A549 (cell line): ENCODE measurements around the gene TMPO. TPM values are rescaled to one million over a fixed set of nuclear protein-coding genes. Genes with fewer than 3 reads are reported as not detected.

Source experiments
- ATAC-seq, 2 experiments: fragments of 200-7000 bp in 1 of 2; fragments of >200 bp in 1 of 2; cut with Nextera tagmentation in 1 of 2; cut with Tn5 transposase in 1 of 2; 3 replicates each; pipeline versions ENCODE4 v1.8.0 to v1.9.1; 2018 to 2020; ENCODE audit warnings: mild to moderate bottlenecking in 1 of 2, moderate library complexity in 1 of 2
- CTCF ChIA-PET: fragments of 300-600 bp; sonication (Branson Sonifier 250); formaldehyde crosslinking; extraction: SDS; loops from one replicate; lab custom pipeline; 2021; ENCODE audit warnings: antibody characterized with exemption, inconsistent platforms; lab: Yijun Ruan, JAX
- POLR2A ChIA-PET: fragments of 350-600 bp; formaldehyde crosslinking; extraction: SDS; loops from one replicate; lab custom pipeline; 2021; ENCODE audit warnings: antibody characterized with exemption, inconsistent platforms; lab: Yijun Ruan, JAX
- DNase-seq, 2 experiments: peaks; one replicate each; pipeline versions ENCODE4 v3.0.0 to v3.0.0-alpha.2; 2011 to 2016; ENCODE audit warnings: low read depth in 1 of 2, low spot score in 1 of 2
- FAIRE-seq: peaks from 2 replicates; lab custom pipeline; 2011; peaks lifted over from hg19 to GRCh38; lab: Jason Lieb, UNC
- H3K27ac ChIP-seq, 2 experiments: fragments of >200 bp; sonication (Bioruptor Twin); formaldehyde crosslinking; 3 replicates each; pipeline ENCODE4 v1.5.1; 2016 to 2017
- H3K4me1 ChIP-seq: fragments of >200 bp; sonication (Bioruptor Twin); formaldehyde crosslinking; 3 replicates; pipeline ENCODE4 v1.6.1; 2016
- H3K4me2 ChIP-seq: fragments of >200 bp; sonication (Bioruptor Twin); formaldehyde crosslinking; 3 replicates; pipeline ENCODE4 v1.6.1; 2016
- H3K4me3 ChIP-seq: fragments of >200 bp; sonication (Bioruptor Twin); formaldehyde crosslinking; 3 replicates; pipeline ENCODE4 v1.5.1; 2016
- H3K9me3 ChIP-seq: fragments of >200 bp; sonication (Bioruptor Twin); formaldehyde crosslinking; 3 replicates; pipeline ENCODE4 v1.6.1; 2016
- BCL3 ChIP-seq: fragments of >200 bp; sonication (Bioruptor Twin); formaldehyde crosslinking; IDR thresholded peaks from 3 replicates; pipeline ENCODE4 v1.6.1; 2016
- BHLHE40 ChIP-seq: IDR thresholded peaks from 2 replicates; pipeline ENCODE4 v1.6.1; 2012; ENCODE audit warnings: low read depth, low read length, inconsistent platforms
- CBX2 ChIP-seq: fragments of 200-600 bp; sonication (generic); IDR thresholded peaks from 2 replicates; pipeline ENCODE4 v1.6.1; 2016; ENCODE audit warnings: low read depth, mild to moderate bottlenecking, borderline replicate concordance
- CBX8 ChIP-seq: fragments of 200-600 bp; sonication (generic); IDR thresholded peaks from 2 replicates; pipeline ENCODE4 v1.6.1; 2016
- CHD2 ChIP-seq: fragments of 150-350 bp; IDR thresholded peaks from 2 replicates; pipeline ENCODE4 v1.6.1; 2014; ENCODE audit warnings: low read length; ENCODE audit not compliant: partially characterized antibody
- CTCF ChIP-seq: fragments of >200 bp; sonication (Bioruptor Twin); formaldehyde crosslinking; IDR thresholded peaks from 3 replicates; pipeline ENCODE4 v1.5.1; 2016
- EHF ChIP-seq: fragments of 250-450 bp; sonication (Bioruptor Pico); IDR thresholded peaks from 2 replicates; pipeline ENCODE4 v1.5.0; 2020; ENCODE audit warnings: mild to moderate bottlenecking
- EP300 ChIP-seq, 2 experiments: fragments of >200 bp; sonication (Bioruptor Twin); formaldehyde crosslinking; IDR thresholded peaks; 2 replicates in 1 of 2; 3 replicates in 1 of 2; pipeline ENCODE4 v1.6.1; 2016 to 2017
- FOSB ChIP-seq: fragments of 250-450 bp; sonication (Bioruptor Pico); IDR thresholded peaks from 2 replicates; pipeline ENCODE4 v1.5.0; 2020; ENCODE audit warnings: mild to moderate bottlenecking, moderate library complexity
- FOSL2 ChIP-seq, 2 experiments: fragments of 450-650 bp in 1 of 2; fragments of >200 bp in 1 of 2; sonication (Bioruptor Twin) in 1 of 2; formaldehyde crosslinking; IDR thresholded peaks; 2 replicates each; pipeline versions ENCODE4 v1.5.0 to v1.6.1; 2016 to 2020; ENCODE audit warnings: mild to moderate bottlenecking in 1 of 2, moderate library complexity in 1 of 2
- HOXA7 ChIP-seq: fragments of 250-450 bp; sonication (Bioruptor Pico); IDR thresholded peaks from 2 replicates; pipeline ENCODE4 v1.5.0; 2020; ENCODE audit warnings: mild to moderate bottlenecking, moderate library complexity
- MAFK ChIP-seq: fragments of 450-650 bp; IDR thresholded peaks from 2 replicates; pipeline ENCODE4 v1.6.1; 2014; ENCODE audit not compliant: partially characterized antibody
- MAX ChIP-seq: IDR thresholded peaks from 2 replicates; pipeline ENCODE4 v1.6.1; 2012
- MAZ ChIP-seq: fragments of 150-350 bp; IDR thresholded peaks from 2 replicates; pipeline ENCODE4 v1.6.1; 2014; ENCODE audit warnings: antibody characterized with exemption, low read depth, low read length, borderline replicate concordance
- NFE2L2 ChIP-seq: fragments of 150-350 bp; conservative IDR thresholded peaks from 2 replicates; pipeline ENCODE4 v1.6.1; 2014; ENCODE audit warnings: low read length
- NPAS2 ChIP-seq: fragments of 250-450 bp; sonication (Bioruptor Pico); IDR thresholded peaks from 2 replicates; pipeline ENCODE4 v1.8.0; 2022; ENCODE audit warnings: mild to moderate bottlenecking, moderate library complexity, borderline replicate concordance
- PHF8 ChIP-seq: fragments of 200-600 bp; sonication (generic); IDR thresholded peaks from 2 replicates; pipeline ENCODE4 v1.6.1; 2016; ENCODE audit warnings: low read depth, mild to moderate bottlenecking, antibody characterized with exemption, moderate library complexity, borderline replicate concordance
- POLR2AphosphoS2 ChIP-seq: conservative IDR thresholded peaks from 2 replicates; pipeline ENCODE4 v1.6.1; 2012; ENCODE audit warnings: low read length, improper control_type of control experiment, inconsistent platforms
- RAD21 ChIP-seq, 2 experiments: fragments of >200 bp in 1 of 2; sonication (Bioruptor Twin) in 1 of 2; formaldehyde crosslinking in 1 of 2; IDR thresholded peaks in 1 of 2; conservative IDR thresholded peaks in 1 of 2; 2 replicates in 1 of 2; 3 replicates in 1 of 2; pipeline ENCODE4 v1.6.1; 2012 to 2018; ENCODE audit warnings: inconsistent platforms in 1 of 2
- RCOR1 ChIP-seq: fragments of 150-350 bp; IDR thresholded peaks from 2 replicates; pipeline ENCODE4 v1.6.1; 2014; ENCODE audit warnings: antibody characterized with exemption, low read length, low read depth
- RFX5 ChIP-seq: fragments of 450-650 bp; IDR thresholded peaks from 2 replicates; pipeline ENCODE4 v1.7.1; 2014; ENCODE audit warnings: antibody characterized with exemption, mild to moderate bottlenecking, moderate library complexity
- RNF2 ChIP-seq: fragments of 200-600 bp; sonication (generic); IDR thresholded peaks from 2 replicates; pipeline ENCODE4 v1.6.1; 2016; ENCODE audit warnings: low read depth, mild to moderate bottlenecking, antibody characterized with exemption, moderate library complexity, borderline replicate concordance
- SMC3 ChIP-seq: fragments of >200 bp; sonication (Bioruptor Twin); formaldehyde crosslinking; IDR thresholded peaks from 3 replicates; pipeline ENCODE4 v1.6.1; 2018; ENCODE audit warnings: inconsistent platforms
- SREBF2 ChIP-seq: fragments of 450-650 bp; IDR thresholded peaks from 2 replicates; pipeline ENCODE4 v1.6.1; 2014; ENCODE audit warnings: mild to moderate bottlenecking, moderate library complexity
- TFCP2L1 ChIP-seq: fragments of 250-450 bp; sonication (Bioruptor Pico); IDR thresholded peaks from 2 replicates; pipeline ENCODE4 v1.5.0; 2021; ENCODE audit warnings: mild to moderate bottlenecking
- USF2 ChIP-seq: fragments of 450-650 bp; IDR thresholded peaks from 2 replicates; pipeline ENCODE4 v1.6.1; 2014; ENCODE audit warnings: antibody characterized with exemption
- ZNF302 ChIP-seq: fragments of 250-450 bp; sonication (Bioruptor Pico); IDR thresholded peaks from 2 replicates; pipeline ENCODE4 v1.9.0; 2021; ENCODE audit warnings: inconsistent platforms, mild to moderate bottlenecking, moderate library complexity
- WGBS: methylation state at CpG from one replicate; pipeline ENCODE4 v1.1.6; 2017; ENCODE audit errors: missing lambda C conversion rate; 5-methylcytosine and 5-hydroxymethylcytosine counted together
- polyA plus RNA-seq, 4 experiments: library from polyadenylated mRNA; depleted of rRNA in 3 of 4; stranded (reverse); fragments of >200 nt; fragmentation: RNase III in 1 of 4; extraction: RNeasy Plus Mini Kit Qiagen cat#74134 plus additional on column Dnase treatment in 1 of 4; gene quantifications; 2 replicates in 3 of 4; 3 replicates in 1 of 4; pipeline ENCODE4 v1.2.3, GENCODE V29; 2011 to 2017
- TF ChIP-seq, protein P1 (sequence below): IDR thresholded peaks from 2 replicates; pipeline ENCODE4 v1.6.1; 2012; ENCODE audit warnings: low read depth, borderline replicate concordance

The TMPO gene
- polyA plus RNA-seq, 2 of the 4 experiments (the other 2 are of a cell fraction): 100 to 169 TPM

- TF ChIP-seq PHF8 (no peak), BHLHE40 (no peak), RCOR1 (no peak), ZNF302 (no peak), EP300 (IDR thresholded peaks at IDR 0.05) (no peak), NFE2L2 (no peak), NPAS2 (CRISPR knock-in tag) (no peak)
These were observed 44.8 kb upstream of the TMPO start (continued) for GRCh38 chr12:98470469-98471082.

DNA sequence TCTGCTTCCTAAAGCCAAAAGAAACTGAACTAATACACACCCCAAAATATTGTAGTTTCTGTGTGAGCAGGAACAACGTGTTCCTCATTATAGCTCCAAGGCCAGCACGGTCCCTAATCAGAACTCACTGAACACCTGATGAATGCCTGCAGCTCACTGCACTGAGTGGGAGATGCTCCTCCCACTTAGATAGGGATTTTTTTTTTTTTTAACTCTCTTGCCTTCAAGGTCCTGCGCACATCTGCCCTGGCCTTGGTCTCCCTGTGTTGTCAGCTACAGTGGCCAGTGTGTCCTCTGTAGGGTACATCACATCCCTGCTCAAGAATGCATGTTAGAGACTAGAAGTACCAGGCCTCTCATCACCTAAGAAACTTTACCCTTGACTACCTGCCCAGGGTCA is 44.3 kb upstream of the TMPO start:
- no peak for TF ChIP-seq CBX8
- no peak for TF ChIP-seq POLR2AphosphoS2
- TF ChIP-seq BCL3: no peak
- TF ChIP-seq MAZ: no peak
- no peak for TF ChIP-seq CHD2
- TF ChIP-seq FOSL2 (IDR thresholded peaks at IDR 0.05): no peak
- no peak for TF ChIP-seq FOSL2 (CRISPR knock-in tag; IDR thresholded peaks at IDR 0.05)
- TF ChIP-seq MAFK: no peak
- TF ChIP-seq, all 56 proteins: peak for 0
- H3K4me2 ChIP-seq: no peak overlapping the region

DNA sequence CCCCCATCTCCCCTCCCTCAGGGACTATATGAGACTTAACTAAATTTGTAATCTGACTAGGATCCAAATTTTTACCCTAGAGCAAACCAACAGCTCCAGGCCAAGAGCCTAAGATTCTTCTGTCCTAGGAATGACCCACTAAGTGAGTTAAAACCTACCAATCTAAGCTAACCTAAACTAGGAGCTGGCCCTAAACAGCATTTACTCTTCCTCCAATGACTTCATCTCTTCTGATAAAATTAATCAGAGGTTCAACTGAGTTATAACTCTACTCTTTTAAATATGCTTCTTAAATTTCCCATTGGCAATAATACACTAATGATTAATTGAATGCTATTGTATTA is 39.9 kb upstream of the TMPO start:
- peak; percentile 71 to 73; a peak in 5 of 6 replicates for ATAC-seq
- CTCF ChIA-PET: interaction anchor here (0.7 to 2.5 kb wide), 5 partner anchors 16 to 58 kb away, joined by 3 to 10 read pairs (median 4); partner anchors contain the start of gene TMPO
- POLR2A ChIA-PET: interaction anchor here (2.1 kb wide), 1 partner anchor 15 kb away, joined by 12 read pairs; no protein-coding TSS in a partner anchor

More for the DNA sequence above, 44.3 kb upstream of the TMPO start:
- ATAC-seq (no peak), FAIRE-seq (no peak), DNase-seq (no peak)
- no peaks in the 10 kb centered on the region for H3K9me3 ChIP-seq
- peaks cover 27% of the 10 kb centered on the region for H3K4me1 ChIP-seq
- ChIA-PET POLR2A (no interaction called here), CTCF (interaction anchor here (1.3 to 2.0 kb wide), 4 partner anchors 9 to 45 kb away, joined by 4 to 5 read pairs (median 5); no protein-coding TSS in a partner anchor)
- no peak overlapping the region for H3K4me3 ChIP-seq
- WGBS: 46% methylated on average over 3 of the region's 3 CpGs
- H3K27ac ChIP-seq: peak overlapping the region; percentile 8 to 48; a peak in 2 of 6 replicates

GRCh38 chr12:98478606-98479005 is 36.8 kb upstream of the TMPO start:
- FAIRE-seq (no peak), DNase-seq (no peak), ATAC-seq (no peak)
- peaks cover 21% of the 10 kb centered on the region for H3K4me1 ChIP-seq
- H3K4me2 ChIP-seq: no peak overlapping the region
- POLR2A ChIA-PET: no interaction called here
- TF ChIP-seq BHLHE40: no peak
- no peak for TF ChIP-seq EHF (CRISPR knock-in tag)
- no peak for TF ChIP-seq USF2
- TF ChIP-seq, protein P1, sequence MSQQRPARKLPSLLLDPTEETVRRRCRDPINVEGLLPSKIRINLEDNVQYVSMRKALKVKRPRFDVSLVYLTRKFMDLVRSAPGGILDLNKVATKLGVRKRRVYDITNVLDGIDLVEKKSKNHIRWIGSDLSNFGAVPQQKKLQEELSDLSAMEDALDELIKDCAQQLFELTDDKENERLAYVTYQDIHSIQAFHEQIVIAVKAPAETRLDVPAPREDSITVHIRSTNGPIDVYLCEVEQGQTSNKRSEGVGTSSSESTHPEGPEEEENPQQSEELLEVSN: no peak
- TF ChIP-seq RFX5: no peak
- no peak for TF ChIP-seq RAD21 (conservative IDR thresholded peaks at IDR 0.05 in 1 of 2, IDR thresholded peaks at IDR 0.05 in 1 of 2)
- no peak for TF ChIP-seq CTCF
- TF ChIP-seq HOXA7 (CRISPR knock-in tag): no peak
- no peak for TF ChIP-seq NPAS2 (CRISPR knock-in tag)
- no peak for TF ChIP-seq SMC3
- no peak for TF ChIP-seq CBX8
- no peak for TF ChIP-seq RNF2
- no peak for TF ChIP-seq CBX2
- no peak for TF ChIP-seq TFCP2L1 (CRISPR knock-in tag)
- no peak for TF ChIP-seq FOSB (CRISPR knock-in tag)
- TF ChIP-seq SREBF2: no peak
- no peak for TF ChIP-seq MAX
- H3K4me3 ChIP-seq: no peak overlapping the region
- CTCF ChIA-PET: interaction anchor here (0.7 to 1.5 kb wide), 4 partner anchors 13 to 115 kb away, joined by 3 to 6 read pairs (median 3); partner anchors contain the start of gene SLC25A3
- 88% methylated on average over 5 of the region's 5 CpGs for WGBS
- H3K27ac ChIP-seq: no peak overlapping the region
- no peaks in the 10 kb centered on the region for H3K9me3 ChIP-seq

More for the DNA sequence above, 39.9 kb upstream of the TMPO start:
- no peak for DNase-seq
- H3K9me3 ChIP-seq: no peaks in the 10 kb centered on the region
- TF ChIP-seq BHLHE40 (no peak), SREBF2 (no peak), SMC3 (no peak)
- no peak overlapping the region for H3K4me3 ChIP-seq
- peaks cover 21% of the 10 kb centered on the region for H3K4me1 ChIP-seq
- H3K4me2 ChIP-seq: peak overlapping the region; percentile 68
- FAIRE-seq: no peak
- H3K27ac ChIP-seq: peak overlapping the region; percentile 71 to 95
